Measurements from ENCODE around the gene EIF2S2.

- TF ChIP-seq ZNF274 (IDR thresholded peaks at IDR 0.05; ENCODE audit: low read depth, low read length), result no peak
- no peak for TF ChIP-seq YY1 (IDR thresholded peaks at IDR 0.05; ENCODE audit: insufficient read depth, insufficient read length)
- TF ChIP-seq SUZ12 (IDR thresholded peaks at IDR 0.05; ENCODE audit: extremely low read depth, insufficient read depth, insufficient read length), result no peak
Measured at GRCh38 chr20:34055290-34055689, 56.8 kb downstream of the EIF2S2 start.
